Right lobe of liver (tissue), 6 donors: ENCODE measurements around the gene ANAPC5. TPM values are rescaled to one million over a fixed set of nuclear protein-coding genes. Genes with fewer than 3 reads are reported as not detected.
A peak's percentile ranks its signal among the peaks of the same experiment; 100 is the strongest.

Source experiments
- ATAC-seq, 4 donors: fragments of 200-7000 bp; cut with Tn5 transposase; one replicate each; pipeline ENCODE4 v1.9.1; 2020; ENCODE audit warnings: mild to moderate bottlenecking in 4 of 4, moderate library complexity in 4 of 4
- DNase-seq, 3 donors: peaks; one replicate each; pipeline ENCODE4 v3.0.0-alpha.2; 2020
- H3K27ac ChIP-seq, 3 donors: fragments of 200-600 bp; one replicate each; pipeline ENCODE4 v1.8.0; 2022
- H3K27me3 ChIP-seq, 2 donors: fragments of 200-600 bp; one replicate each; pipeline ENCODE4 v1.8.0; 2022
- H3K36me3 ChIP-seq, 4 donors: fragments of 200-600 bp; sonication (generic) in 1 of 4; one replicate each; pipeline versions ENCODE4 v1.5.1 to v1.8.0; 2017 to 2022; ENCODE audit warnings: control low read depth in 1 of 4
- H3K4me1 ChIP-seq, 4 donors: fragments of 200-600 bp; sonication (generic) in 1 of 4; one replicate each; pipeline versions ENCODE4 v1.5.1 to v1.8.0; 2017 to 2022; ENCODE audit warnings: control low read depth in 1 of 4
- H3K4me3 ChIP-seq, 3 donors: fragments of 200-600 bp; one replicate each; pipeline ENCODE4 v1.8.0; 2022
- H3K9me3 ChIP-seq, 4 donors: fragments of 200-600 bp; sonication (generic) in 1 of 4; one replicate each; pipeline versions ENCODE4 v1.5.1 to v1.8.0; 2017 to 2022; ENCODE audit warnings: control low read depth in 1 of 4
- CTCF ChIP-seq, 4 donors: fragments of 200-600 bp in 3 of 4; fragments of 450-650 bp in 1 of 4; IDR thresholded peaks; one replicate each; pipeline versions ENCODE4 v1.5.1 to v1.8.0; 2016 to 2022; ENCODE audit warnings: antibody characterized with exemption in 4 of 4, mild to moderate bottlenecking in 2 of 4
- POLR2A ChIP-seq: fragments of 450-650 bp; IDR thresholded peaks from one replicate; pipeline ENCODE4 v1.6.1; 2017; ENCODE audit warnings: antibody characterized with exemption, mild to moderate bottlenecking
- WGBS: methylation state at CpG from one replicate; pipeline ENCODE4 v1.1.6; 2018; ENCODE audit warnings: low coverage, low lambda C conversion rate; ENCODE audit not compliant: insufficient coverage; ENCODE audit errors: missing lambda C conversion rate; 5-methylcytosine and 5-hydroxymethylcytosine counted together
- intact Hi-C, 2 donors: fragments of 100-400 bp; cut with DNase I; formaldehyde crosslinking; loops; one replicate each; pipeline versions ENCODE4 v1.11.2 to v1.14.1; 2022
- total RNA-seq, 6 experiments: library from RNA; depleted of rRNA in 2 of 6; stranded (reverse); fragments of >200 nt in 2 of 6; fragmentation: NEBNext Ultra II Directional in 3 of 6; extraction: Animal tissue kit (Norgen Biotek cat#: 25700) in 3 of 6; gene quantifications; one replicate each; pipeline versions ENCODE4 v1.1.0 to v1.2.4, GENCODE V29; 2016 to 2023
- donor health status: DM: no; HTN: yes; CAD: no.
- donor health status: DM: no; HTN: no; CAD: no.
- donor health status: DM: no; HTN: no; CAD: no.
- donor health status: DM: no; HTN: yes; CAD: no.
- donor health status: DM: no; HTN: yes; CAD: no.

Gene ANAPC5
- total RNA-seq, 6 experiments from 2014 or later, result 40.7 to 68.8 (median 49.8) TPM

GRCh38 chr12:121358073-121358472 is 5.9 kb upstream of the ANAPC5 start:
- Histone ChIP-seq H3K27me3 (no peaks in the 10 kb centered on the region), H3K4me3 (no peak overlapping the region), H3K4me1 (peaks cover 0 to 7% (median 2%) of the 10 kb centered on the region in 4 donors), H3K27ac (no peak overlapping the region), H3K9me3 (no peaks in the 10 kb centered on the region), H3K36me3 (no peaks in the 10 kb centered on the region)
- intact Hi-C loops, result loop anchor here in 1 of 2 donors (10.0 kb wide), 1 partner anchor 77 kb away; no protein-coding TSS in a partner anchor
- TF ChIP-seq POLR2A (no peak), CTCF (IDR thresholded peaks at IDR 0.05) (no peak)
- WGBS, result 42% methylated on average over 3 of the region's 3 CpGs
- ATAC-seq (peak; percentile 10 to 42 (median 29)), DNase-seq (no peak)

GRCh38 chr12:121357331-121357730 is 5.1 kb upstream of the ANAPC5 start:
- peaks cover 0 to 7% (median 2%) of the 10 kb centered on the region in 4 donors for H3K4me1 ChIP-seq
- no peak overlapping the region for H3K27ac ChIP-seq
- no peak overlapping the region for H3K4me3 ChIP-seq
- WGBS, result 63% methylated on average over 3 of the region's 4 CpGs
- no peaks in the 10 kb centered on the region for H3K9me3 ChIP-seq
- no peaks in the 10 kb centered on the region for H3K27me3 ChIP-seq
- ATAC-seq, result no peak
- TF ChIP-seq POLR2A, result no peak
- no peak for TF ChIP-seq CTCF (IDR thresholded peaks at IDR 0.05)
- intact Hi-C loops, result loop anchor here in 1 of 2 donors (10.0 kb wide), 1 partner anchor 77 kb away; no protein-coding TSS in a partner anchor
- no peak for DNase-seq
- no peaks in the 10 kb centered on the region for H3K36me3 ChIP-seq

- intact Hi-C loops, result loop anchor here in 1 of 2 donors (10.0 kb wide), 1 partner anchor 78 kb away; no protein-coding TSS in a partner anchor
- H3K4me1 ChIP-seq, result peaks cover 0 to 7% (median 2%) of the 10 kb centered on the region in 4 donors
Measured at GRCh38 chr12:121356657-121357056, 4.4 kb upstream of the ANAPC5 start.

GRCh38 chr12:121355818-121356217 is 3.6 kb upstream of the ANAPC5 start:
- TF ChIP-seq POLR2A (no peak), CTCF (IDR thresholded peaks at IDR 0.05) (no peak)
- Histone ChIP-seq H3K4me1 (peaks cover 0 to 11% (median 5%) of the 10 kb centered on the region in 4 donors), H3K4me3 (no peak overlapping the region), H3K27ac (no peak overlapping the region), H3K27me3 (no peaks in the 10 kb centered on the region), H3K36me3 (no peaks in the 10 kb centered on the region), H3K9me3 (no peaks in the 10 kb centered on the region)
- DNase-seq (no peak), ATAC-seq (no peak)
- WGBS, result 84% methylated on average over 6 of the region's 6 CpGs
- intact Hi-C loops, result loop anchor here in 1 of 2 donors (10.0 kb wide), 1 partner anchor 79 kb away; no protein-coding TSS in a partner anchor

More at GRCh38 chr12:121356657-121357056, 4.4 kb upstream of the ANAPC5 start:
- no peaks in the 10 kb centered on the region for H3K9me3 ChIP-seq
- TF ChIP-seq CTCF (IDR thresholded peaks at IDR 0.05) (no peak), POLR2A (no peak)
- no peaks in the 10 kb centered on the region for H3K27me3 ChIP-seq
- ATAC-seq (no peak), DNase-seq (no peak)
- WGBS, result 85% methylated on average over 3 of the region's 3 CpGs
- no peak overlapping the region for H3K27ac ChIP-seq
- no peak overlapping the region for H3K4me3 ChIP-seq
- H3K36me3 ChIP-seq, result no peaks in the 10 kb centered on the region
